IMR-90 (cell line): Measurements from ENCODE around the gene HOXA13. TPM values are rescaled to one million over a fixed set of nuclear protein-coding genes. Genes with fewer than 3 reads are reported as not detected.

Experiments
- ATAC-seq: fragments of 200-7000 bp; cut with Tn5 transposase; 2 replicates; pipeline ENCODE4 v1.9.1; 2020; ENCODE audit warnings: low read depth, mild to moderate bottlenecking, moderate library complexity
- BruUV-seq: library from RNA; stranded (reverse); fragments of 400-500 nt; replicated peaks from 2 replicates; lab custom pipeline; 2021; lab: Mats Ljungman, UMichigan
- CTCF ChIA-PET: fragments of 300-600 bp; formaldehyde crosslinking; extraction: SDS; loops from one replicate; lab custom pipeline; 2021; ENCODE audit warnings: antibody characterized with exemption; lab: Yijun Ruan, JAX
- POLR2A ChIA-PET: fragments of 300-600 bp; sonication (Branson Sonifier 250); formaldehyde crosslinking; loops from one replicate; lab custom pipeline; 2022; ENCODE audit warnings: antibody characterized with exemption; ENCODE audit not compliant: unreplicated experiment; lab: Charles Lee
- DNase-seq: peaks from one replicate; pipeline ENCODE4 v3.0.0; 2013
- H2AFZ ChIP-seq: replicated peaks from 2 replicates; pipeline ENCODE3; 2013; ENCODE audit warnings: low read length, mild to moderate bottlenecking; ENCODE audit not compliant: poor library complexity
- H2AK5ac ChIP-seq: 2 replicates; pipeline ENCODE4 v1.6.1; 2013; ENCODE audit warnings: low read depth, low read length, inconsistent platforms
- H2AK9ac ChIP-seq: replicated peaks from 2 replicates; pipeline ENCODE3; 2013; ENCODE audit warnings: mild to moderate bottlenecking, low read depth, low read length, moderate library complexity; ENCODE audit not compliant: poor library complexity
- H2BK120ac ChIP-seq: 2 replicates; pipeline ENCODE4 v1.6.1; 2013; ENCODE audit warnings: low read depth, low read length, inconsistent platforms
- H2BK15ac ChIP-seq: 3 replicates; pipeline ENCODE4 v1.6.1; 2013; ENCODE audit warnings: low read depth, low read length, inconsistent platforms
- H2BK20ac ChIP-seq: 2 replicates; pipeline ENCODE4 v1.6.1; 2013; ENCODE audit warnings: low read depth, mild to moderate bottlenecking, inconsistent platforms, low read length, moderate library complexity
- H2BK5ac ChIP-seq: 2 replicates; pipeline ENCODE4 v1.6.1; 2013; ENCODE audit warnings: mild to moderate bottlenecking, low read depth, low read length, inconsistent platforms; ENCODE audit not compliant: poor library complexity, severe bottlenecking
- H3K14ac ChIP-seq: replicated peaks from 2 replicates; pipeline ENCODE4 v1.6.1; 2013; ENCODE audit warnings: low read depth, low read length, inconsistent platforms
- H3K18ac ChIP-seq: 2 replicates; pipeline ENCODE4 v1.6.1; 2013; ENCODE audit warnings: low read depth, low read length, control low read depth
- H3K23ac ChIP-seq: 2 replicates; pipeline ENCODE4 v1.6.1; 2013; ENCODE audit warnings: low read depth, low read length, inconsistent platforms
- H3K27ac ChIP-seq: 2 replicates; pipeline ENCODE4 v1.5.1; 2013; ENCODE audit warnings: mild to moderate bottlenecking, control low read depth, low read length; ENCODE audit not compliant: insufficient read depth
- H3K27me3 ChIP-seq: 2 replicates; pipeline ENCODE4 v1.6.1; 2013; ENCODE audit warnings: low read length; ENCODE audit not compliant: control insufficient read depth, insufficient read depth
- H3K36me3 ChIP-seq: 2 replicates; pipeline ENCODE4 v1.6.1; 2013; ENCODE audit warnings: low read length, mixed read lengths; ENCODE audit not compliant: control insufficient read depth, insufficient read depth
- H3K4ac ChIP-seq: 2 replicates; pipeline ENCODE4 v1.6.1; 2013; ENCODE audit warnings: low read depth, low read length, inconsistent platforms
- H3K4me1 ChIP-seq: 2 replicates; pipeline ENCODE4 v1.6.1; 2013; ENCODE audit warnings: low read length, mixed read lengths; ENCODE audit not compliant: control insufficient read depth, insufficient read depth
- H3K4me2 ChIP-seq: 2 replicates; pipeline ENCODE4 v1.6.1; 2013; ENCODE audit warnings: low read depth, mild to moderate bottlenecking, control low read depth, low read length, moderate library complexity
- H3K4me3 ChIP-seq: 2 replicates; pipeline ENCODE4 v1.5.1; 2013; ENCODE audit warnings: low read depth, mild to moderate bottlenecking, control low read depth, low read length, moderate library complexity; ENCODE audit not compliant: insufficient read depth
- H3K56ac ChIP-seq: 2 replicates; pipeline ENCODE4 v1.6.1; 2013; ENCODE audit warnings: low read length, inconsistent platforms; ENCODE audit not compliant: insufficient read depth; ENCODE audit errors: extremely low read depth
- H3K79me1 ChIP-seq, 2 experiments: 2 replicates each; pipeline ENCODE4 v1.6.1; 2013; ENCODE audit warnings: low read length in 2 of 2, inconsistent platforms in 1 of 2, low read depth in 1 of 2
- H3K9ac ChIP-seq: 2 replicates; pipeline ENCODE4 v1.6.1; 2013; ENCODE audit warnings: low read depth, low read length, control low read depth
- H3K9me1 ChIP-seq: 2 replicates; pipeline ENCODE4 v1.6.1; 2013; ENCODE audit warnings: low read length, inconsistent platforms; ENCODE audit not compliant: insufficient read depth
- H3K9me3 ChIP-seq: 2 replicates; pipeline ENCODE4 v1.6.1; 2013; ENCODE audit warnings: low read length; ENCODE audit not compliant: control insufficient read depth, insufficient read depth
- H4K20me1 ChIP-seq: 2 replicates; pipeline ENCODE4 v1.6.1; 2013; ENCODE audit warnings: low read length, inconsistent platforms; ENCODE audit not compliant: insufficient read depth
- H4K5ac ChIP-seq: 2 replicates; pipeline ENCODE4 v1.6.1; 2013; ENCODE audit warnings: mild to moderate bottlenecking, low read depth, low read length, control low read depth
- H4K8ac ChIP-seq, 2 experiments: 2 replicates each; pipeline ENCODE4 v1.6.1; 2013; ENCODE audit warnings: low read depth in 2 of 2, low read length in 2 of 2, control low read depth in 1 of 2, inconsistent platforms in 1 of 2
- H4K91ac ChIP-seq: 2 replicates; pipeline ENCODE4 v1.6.1; 2013; ENCODE audit warnings: low read depth, low read length, inconsistent platforms; ENCODE audit not compliant: insufficient read depth
- BHLHE40 ChIP-seq: fragments of 150-350 bp; IDR thresholded peaks from 2 replicates; pipeline ENCODE4 v1.6.1; 2016; ENCODE audit warnings: mild to moderate bottlenecking, low read depth, low read length
- CHD1 ChIP-seq: IDR thresholded peaks from 2 replicates; pipeline ENCODE4 v1.6.1; 2012; ENCODE audit warnings: low read depth, low read length, improper control_type of control experiment
- RAD21 ChIP-seq: IDR thresholded peaks from 2 replicates; pipeline ENCODE4 v1.6.1; 2012; ENCODE audit warnings: low read length, improper control_type of control experiment
- RCOR1 ChIP-seq: IDR thresholded peaks from 2 replicates; pipeline ENCODE4 v1.6.1; 2012; ENCODE audit warnings: mild to moderate bottlenecking, low read length, improper control_type of control experiment; ENCODE audit not compliant: insufficient replicate concordance
- RFX5 ChIP-seq: IDR thresholded peaks from 2 replicates; pipeline ENCODE4 v1.8.0; 2012; ENCODE audit warnings: low read depth, mild to moderate bottlenecking, low read length, moderate library complexity
- WGBS, 2 experiments: methylation state at CpG; one replicate each; pipeline versions ENCODE4 v1.1.5 to v1.1.7; 2013; ENCODE audit warnings: missing lambda C conversion rate in 2 of 2; ENCODE audit not compliant: insufficient read length in 1 of 2; ENCODE audit errors: extremely low coverage in 2 of 2; 5-methylcytosine and 5-hydroxymethylcytosine counted together
- dilution Hi-C: fragments of 300-500 bp; cut with HindIII; formaldehyde crosslinking; loops from one replicate; pipeline ENCODE4 v1.14.3; 2018; ENCODE audit warnings: low sequenced_read_pairs; ENCODE audit not compliant: unreplicated experiment
- in situ Hi-C: fragments of 300-500 bp; cut with MboI; formaldehyde crosslinking; loops from 3 replicates; pipeline ENCODE4 v1.14.3; 2019; ENCODE audit warnings: low sequenced_read_pairs, inconsistent platforms, mixed read lengths
- intact Hi-C: fragments of 100-400 bp; cut with micrococcal nuclease; formaldehyde crosslinking; loops from 2 replicates; pipeline ENCODE4 v1.10.0; 2022
- polyA plus RNA-seq, 3 experiments: library from polyadenylated mRNA; depleted of rRNA; stranded (reverse); fragments of >200 nt; gene quantifications; 2 replicates each; pipeline ENCODE4 v1.2.3, GENCODE V29; 2012; ENCODE audit warnings: low replicate concordance in 1 of 3
- total RNA-seq: library from RNA; depleted of rRNA; stranded (reverse); fragments of >200 nt; gene quantifications from 2 replicates; pipeline ENCODE4 v1.2.3, GENCODE V29; 2012

Gene HOXA13
- total and polyA plus RNA-seq, 2 of the 4 experiments (the other 2 are of a cell fraction): not detected

GRCh38 chr7:27182285-27182841 lies 17.5 kb downstream of the HOXA13 start:
- H3K4me3 ChIP-seq: no peak overlapping the region
- H3K27me3 ChIP-seq: peaks cover 86% of the 10 kb centered on the region
- no peak overlapping the region for H3K9ac ChIP-seq
- H3K18ac ChIP-seq: no peak overlapping the region
- intact Hi-C loops (no loop called here), in situ Hi-C loops (no loop called here), dilution Hi-C loops (no loop called here)
- no peaks in the 10 kb centered on the region for H3K79me1 ChIP-seq
- no CpG with 5 or more reads among the region's 4 CpGs for WGBS, 2 experiments
- TF ChIP-seq BHLHE40: no peak
- no peak for TF ChIP-seq RCOR1
- no peak for TF ChIP-seq CHD1
- no peak for TF ChIP-seq RFX5
- no peak for TF ChIP-seq RAD21
- no peak overlapping the region for H3K4me2 ChIP-seq
- H3K14ac ChIP-seq: no peak overlapping the region
- H2AK5ac ChIP-seq: no peak overlapping the region
- no TSS peak for BruUV-seq
- no peak overlapping the region for H3K23ac ChIP-seq
- no peak overlapping the region for H2BK20ac ChIP-seq
- H2AK9ac ChIP-seq: no peak overlapping the region
- H4K91ac ChIP-seq: no peak overlapping the region
- H3K56ac ChIP-seq: no peak overlapping the region
- H4K5ac ChIP-seq: no peak overlapping the region
- no peak overlapping the region for H2BK15ac ChIP-seq
- H3K36me3 ChIP-seq: no peaks in the 10 kb centered on the region
- POLR2A ChIA-PET: no interaction called here
- peaks cover 16% of the 10 kb centered on the region; the same call in 1 of the 2 replicates for H4K20me1 ChIP-seq
- peaks cover 3% of the 10 kb centered on the region; the same call in 1 of the 2 replicates for H3K9me3 ChIP-seq
- H3K27ac ChIP-seq: no peak overlapping the region
- ATAC-seq: no peak
- H3K4me1 ChIP-seq: peaks cover 1% of the 10 kb centered on the region; the same call in 1 of the 2 replicates
- DNase-seq: no peak
- no peak overlapping the region for H4K8ac ChIP-seq
- no peak overlapping the region for H3K4ac ChIP-seq
- H3K9me1 ChIP-seq: no peaks in the 10 kb centered on the region
- no peak overlapping the region for H2BK5ac ChIP-seq
- no peak overlapping the region for H2AFZ ChIP-seq
- H2BK120ac ChIP-seq: no peak overlapping the region
- CTCF ChIA-PET: interaction anchor here (1.3 kb wide), 1 partner anchor 21 kb away, joined by 3 read pairs; no protein-coding TSS in a partner anchor
